ENCODE measurements around the gene PPFIBP2.

- TF ChIP-seq, protein P1, sequence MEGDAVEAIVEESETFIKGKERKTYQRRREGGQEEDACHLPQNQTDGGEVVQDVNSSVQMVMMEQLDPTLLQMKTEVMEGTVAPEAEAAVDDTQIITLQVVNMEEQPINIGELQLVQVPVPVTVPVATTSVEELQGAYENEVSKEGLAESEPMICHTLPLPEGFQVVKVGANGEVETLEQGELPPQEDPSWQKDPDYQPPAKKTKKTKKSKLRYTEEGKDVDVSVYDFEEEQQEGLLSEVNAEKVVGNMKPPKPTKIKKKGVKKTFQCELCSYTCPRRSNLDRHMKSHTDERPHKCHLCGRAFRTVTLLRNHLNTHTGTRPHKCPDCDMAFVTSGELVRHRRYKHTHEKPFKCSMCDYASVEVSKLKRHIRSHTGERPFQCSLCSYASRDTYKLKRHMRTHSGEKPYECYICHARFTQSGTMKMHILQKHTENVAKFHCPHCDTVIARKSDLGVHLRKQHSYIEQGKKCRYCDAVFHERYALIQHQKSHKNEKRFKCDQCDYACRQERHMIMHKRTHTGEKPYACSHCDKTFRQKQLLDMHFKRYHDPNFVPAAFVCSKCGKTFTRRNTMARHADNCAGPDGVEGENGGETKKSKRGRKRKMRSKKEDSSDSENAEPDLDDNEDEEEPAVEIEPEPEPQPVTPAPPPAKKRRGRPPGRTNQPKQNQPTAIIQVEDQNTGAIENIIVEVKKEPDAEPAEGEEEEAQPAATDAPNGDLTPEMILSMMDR (IDR thresholded peaks at IDR 0.05) = no peak
- TF ChIP-seq POLR2A (IDR thresholded peaks at IDR 0.05) = no peak
Measured at GRCh38 chr11:7514099-7514591, 346 bp downstream of the PPFIBP2 start.

Data from esophagus squamous epithelium (tissue), 4 donors.